GM13976 (cell line): ENCODE results near the gene SPRING1.

Source experiments
- DNase-seq: peaks from one replicate; pipeline ENCODE4 v3.0.0; 2012; ENCODE audit warnings: low spot score
- CTCF ChIP-seq: IDR thresholded peaks from 2 replicates; pipeline ENCODE4 v1.5.1; 2012; ENCODE audit warnings: borderline replicate concordance, mild to moderate bottlenecking; ENCODE audit not compliant: insufficient read depth; ENCODE audit errors: extremely low read depth, missing control alignments, control extremely low read depth
- in situ Hi-C: fragments of 300-500 bp; cut with MboI; formaldehyde crosslinking; loops from one replicate; pipeline ENCODE4 v1.12.0; 2022; ENCODE audit warnings: low sequenced_read_pairs, mixed read lengths, inconsistent platforms; ENCODE audit not compliant: unreplicated experiment

The SPRING1 gene

GRCh38 chr12:116777245-116777644 lies 39.4 kb upstream of the SPRING1 start:
- DNase-seq = no peak
- in situ Hi-C loops = no loop called here
- no peak for TF ChIP-seq CTCF

GRCh38 chr12:116774020-116774419 lies 36.2 kb upstream of the SPRING1 start:
- TF ChIP-seq CTCF = no peak
- DNase-seq = no peak
- in situ Hi-C loops = no loop called here

GRCh38 chr12:116773276-116773731 lies 35.4 kb upstream of the SPRING1 start:
- in situ Hi-C loops = no loop called here
- no peak for DNase-seq
- no peak for TF ChIP-seq CTCF

- TF ChIP-seq CTCF = no peak
- DNase-seq = no peak
- in situ Hi-C loops = no loop called here
Measured at GRCh38 chr12:116771651-116772050, 33.8 kb upstream of the SPRING1 start.

- no peak for DNase-seq
- in situ Hi-C loops = no loop called here
Measured at GRCh38 chr12:116766746-116767145, 28.9 kb upstream of the SPRING1 start.

GRCh38 chr12:116766285-116766684 lies 28.4 kb upstream of the SPRING1 start:
- in situ Hi-C loops = no loop called here
- no peak for TF ChIP-seq CTCF

More at GRCh38 chr12:116766746-116767145, 28.9 kb upstream of the SPRING1 start:
- TF ChIP-seq CTCF = no peak

GRCh38 chr12:116765271-116765670 lies 27.4 kb upstream of the SPRING1 start:
- no peak for TF ChIP-seq CTCF
- DNase-seq = no peak
- in situ Hi-C loops = no loop called here

More at GRCh38 chr12:116766285-116766684, 28.4 kb upstream of the SPRING1 start:
- no peak for DNase-seq
